Testis (tissue), 3 donors: ENCODE data around the gene PDP2. TPM values are rescaled to one million over a fixed set of nuclear protein-coding genes. Genes with fewer than 3 reads are reported as not detected.
"Not testable (repeated sequence)": the region's sequence is repeated elsewhere in the genome, so short reads cannot be mapped to it uniquely, and the experiment has no call there.

Experiments used
- DNase-seq: peaks from one replicate; pipeline ENCODE4 v3.0.0-alpha.2; 2019
- H3K27ac ChIP-seq, 2 donors: fragments of 200-600 bp; sonication (generic); one replicate each; pipeline ENCODE4 v1.5.1; 2019
- H3K27me3 ChIP-seq: fragments of 200-600 bp; sonication (generic); one replicate; pipeline ENCODE4 v1.5.1; 2019
- H3K36me3 ChIP-seq: fragments of 200-600 bp; sonication (generic); one replicate; pipeline ENCODE4 v1.5.1; 2017; ENCODE audit warnings: low read depth; ENCODE audit errors: missing control alignments
- H3K4me1 ChIP-seq: fragments of 200-600 bp; sonication (generic); one replicate; pipeline ENCODE4 v1.5.1; 2019
- H3K4me3 ChIP-seq, 2 donors: fragments of 200-600 bp; sonication (generic); one replicate each; pipeline ENCODE4 v1.5.1; 2017 to 2019
- H3K9me3 ChIP-seq: fragments of 200-600 bp; sonication (generic); one replicate; pipeline ENCODE4 v1.5.1; 2017
- POLR2A ChIP-seq: fragments of 450-650 bp; IDR thresholded peaks from one replicate; pipeline ENCODE4 v1.6.1; 2017; ENCODE audit warnings: antibody characterized with exemption, mild to moderate bottlenecking, moderate library complexity
- WGBS, 2 donors: methylation state at CpG; one replicate each; pipeline ENCODE4 v1.1.5; 2018; 5-methylcytosine and 5-hydroxymethylcytosine counted together
- intact Hi-C: fragments of 100-400 bp; cut with DNase I; formaldehyde crosslinking; loops from one replicate; pipeline ENCODE4 v1.15.1; 2023; ENCODE audit warnings: low total_unique reads
- polyA plus RNA-seq: library from polyadenylated mRNA; stranded (reverse); fragments of 350-450 nt; fragmentation: Illumina TruSeq; extraction: RNeasy Lipid Tissue Mini Kit (QIAGEN cat#74804); gene quantifications from one replicate; pipeline ENCODE4 v1.2.3, GENCODE V29; 2014; ENCODE audit warnings: low read depth, low replicate concordance; ENCODE audit not compliant: insufficient read depth
- total RNA-seq, 2 donors: library from RNA; depleted of rRNA; stranded (reverse); fragments of >200 nt; gene quantifications; one replicate each; pipeline ENCODE4 v1.2.3, GENCODE V29; 2016
- TF ChIP-seq, protein P1 (sequence below), 3 experiments: fragments of 450-650 bp in 2 of 3; fragments of 200-600 bp in 1 of 3; sonication (generic) in 1 of 3; IDR thresholded peaks; one replicate each; pipeline ENCODE4 v1.5.1; 2016 to 2019; ENCODE audit warnings: antibody characterized with exemption in 3 of 3, mild to moderate bottlenecking in 2 of 3, moderate library complexity in 1 of 3

Gene PDP2
- total and polyA plus RNA-seq, 3 donors from 2014 or later: 14.0 to 23.9 (median 22.9) TPM

DNA sequence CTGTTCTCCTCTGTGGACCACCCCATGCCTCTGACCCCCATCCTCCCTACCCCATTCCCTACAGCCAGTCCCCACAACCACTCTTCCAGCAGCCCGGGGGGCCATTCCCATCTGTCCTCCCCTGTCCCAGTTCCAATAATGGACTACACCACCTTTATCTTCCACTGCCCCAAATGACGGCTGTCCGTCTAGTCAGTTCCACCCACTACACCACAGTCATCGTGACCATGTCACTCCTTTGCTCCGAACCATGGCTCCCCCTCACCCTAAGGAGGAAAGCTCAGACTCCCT lies 15.3 kb downstream of the PDP2 start:
- H3K27ac ChIP-seq: no peak overlapping the region
- H3K36me3 ChIP-seq: no peaks in the 10 kb centered on the region
- DNase-seq: no peak
- H3K4me3 ChIP-seq: no peak overlapping the region
- H3K27me3 ChIP-seq: no peaks in the 10 kb centered on the region
- H3K9me3 ChIP-seq: no peaks in the 10 kb centered on the region
- intact Hi-C loops: no loop called here
- H3K4me1 ChIP-seq: peaks cover 29% of the 10 kb centered on the region
- WGBS, 2 donors: 74 to 87% methylated on average over 5 of the region's 5 CpGs
- TF ChIP-seq, protein P1, sequence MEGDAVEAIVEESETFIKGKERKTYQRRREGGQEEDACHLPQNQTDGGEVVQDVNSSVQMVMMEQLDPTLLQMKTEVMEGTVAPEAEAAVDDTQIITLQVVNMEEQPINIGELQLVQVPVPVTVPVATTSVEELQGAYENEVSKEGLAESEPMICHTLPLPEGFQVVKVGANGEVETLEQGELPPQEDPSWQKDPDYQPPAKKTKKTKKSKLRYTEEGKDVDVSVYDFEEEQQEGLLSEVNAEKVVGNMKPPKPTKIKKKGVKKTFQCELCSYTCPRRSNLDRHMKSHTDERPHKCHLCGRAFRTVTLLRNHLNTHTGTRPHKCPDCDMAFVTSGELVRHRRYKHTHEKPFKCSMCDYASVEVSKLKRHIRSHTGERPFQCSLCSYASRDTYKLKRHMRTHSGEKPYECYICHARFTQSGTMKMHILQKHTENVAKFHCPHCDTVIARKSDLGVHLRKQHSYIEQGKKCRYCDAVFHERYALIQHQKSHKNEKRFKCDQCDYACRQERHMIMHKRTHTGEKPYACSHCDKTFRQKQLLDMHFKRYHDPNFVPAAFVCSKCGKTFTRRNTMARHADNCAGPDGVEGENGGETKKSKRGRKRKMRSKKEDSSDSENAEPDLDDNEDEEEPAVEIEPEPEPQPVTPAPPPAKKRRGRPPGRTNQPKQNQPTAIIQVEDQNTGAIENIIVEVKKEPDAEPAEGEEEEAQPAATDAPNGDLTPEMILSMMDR (IDR thresholded peaks at IDR 0.05): no peak
- no peak for TF ChIP-seq POLR2A

DNA sequence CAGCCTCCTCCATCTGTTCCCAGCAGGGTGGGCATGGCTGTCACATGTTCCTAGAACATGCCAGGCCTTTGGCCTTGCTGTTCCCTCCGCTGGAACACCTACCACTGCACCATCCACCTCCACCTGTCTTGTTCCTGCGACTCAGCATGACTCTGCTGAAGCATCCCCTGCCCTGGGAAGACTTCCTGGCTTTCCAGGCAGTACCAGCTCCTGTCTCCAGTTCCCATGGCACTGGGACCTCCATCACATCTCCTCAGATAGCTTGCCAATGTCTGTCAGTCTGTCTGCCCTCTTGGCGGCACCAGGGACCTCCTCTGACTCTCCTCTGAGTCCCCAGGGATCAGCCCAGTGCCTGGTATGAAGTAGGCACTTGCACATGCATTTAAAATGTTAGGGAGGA lies 15.7 kb downstream of the PDP2 start:
- DNase-seq: no peak
- no peak overlapping the region for H3K4me3 ChIP-seq
- intact Hi-C loops: no loop called here
- H3K4me1 ChIP-seq: peaks cover 32% of the 10 kb centered on the region
- TF ChIP-seq POLR2A: no peak
- TF ChIP-seq, protein P1 (IDR thresholded peaks at IDR 0.05): no peak
- WGBS, 2 donors: 100% methylated on average over 3 of the region's 3 CpGs
- H3K27me3 ChIP-seq: no peaks in the 10 kb centered on the region
- H3K9me3 ChIP-seq: no peaks in the 10 kb centered on the region
- H3K27ac ChIP-seq: no peak overlapping the region
- no peaks in the 10 kb centered on the region for H3K36me3 ChIP-seq

DNA sequence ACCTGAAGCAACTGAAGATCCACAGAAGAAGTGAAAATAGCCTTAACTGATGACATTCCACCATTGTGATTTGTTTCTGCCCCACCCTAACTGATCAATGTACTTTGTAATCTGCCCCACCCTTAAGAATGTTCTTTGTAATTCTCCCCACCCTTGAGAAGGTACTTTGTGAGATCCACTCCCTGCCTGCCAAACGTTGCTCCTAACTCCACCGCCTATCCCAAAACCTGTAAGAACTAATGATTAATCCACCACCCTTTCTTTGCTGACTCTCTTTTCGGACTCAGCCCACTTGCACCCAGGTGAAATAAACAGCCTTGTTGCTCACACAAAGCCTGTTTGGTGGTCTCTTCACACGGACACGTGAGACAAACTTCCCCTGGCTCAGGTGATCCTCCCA lies 16.4 kb downstream of the PDP2 start:
- H3K4me3 ChIP-seq, H3K36me3 ChIP-seq, H3K27ac ChIP-seq, H3K9me3 ChIP-seq, H3K27me3 ChIP-seq, DNase-seq, intact Hi-C loops: not testable (repeated sequence)
- peaks cover 38% of the 10 kb centered on the region for H3K4me1 ChIP-seq
- WGBS, 2 donors: 77 to 82% methylated on average over 5 of the region's 5 CpGs

DNA sequence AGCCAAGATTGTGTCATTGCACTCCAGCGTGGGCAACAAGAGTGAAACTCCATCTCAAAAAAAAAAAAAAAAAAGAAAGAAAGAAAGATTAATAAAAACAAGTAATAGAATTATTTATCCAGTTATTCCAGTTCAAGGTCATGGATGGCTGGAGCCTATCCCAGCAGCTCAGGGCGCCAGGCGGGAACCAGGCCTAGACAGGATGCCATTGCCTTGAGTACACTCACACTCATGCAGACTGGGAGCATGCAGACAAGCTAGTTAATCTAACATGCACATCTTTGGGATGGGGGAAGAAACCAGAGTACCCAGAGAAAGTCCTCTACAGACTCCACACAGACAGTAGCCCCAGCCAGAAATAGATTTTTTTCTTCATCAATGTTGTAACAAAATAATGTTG lies 17.9 kb downstream of the PDP2 start:
- no peaks in the 10 kb centered on the region for H3K36me3 ChIP-seq
- 30 to 36% methylated on average over 3 of the region's 3 CpGs for WGBS, 2 donors
- peaks cover 45% of the 10 kb centered on the region for H3K4me1 ChIP-seq
- H3K9me3 ChIP-seq: no peaks in the 10 kb centered on the region
- H3K27ac ChIP-seq: no peak overlapping the region
- H3K27me3 ChIP-seq: no peaks in the 10 kb centered on the region
- H3K4me3 ChIP-seq: no peak overlapping the region
- intact Hi-C loops: no loop called here
- peak; percentile 84 for DNase-seq
- TF ChIP-seq, protein P1 (IDR thresholded peaks at IDR 0.05): no peak
- no peak for TF ChIP-seq POLR2A

DNA sequence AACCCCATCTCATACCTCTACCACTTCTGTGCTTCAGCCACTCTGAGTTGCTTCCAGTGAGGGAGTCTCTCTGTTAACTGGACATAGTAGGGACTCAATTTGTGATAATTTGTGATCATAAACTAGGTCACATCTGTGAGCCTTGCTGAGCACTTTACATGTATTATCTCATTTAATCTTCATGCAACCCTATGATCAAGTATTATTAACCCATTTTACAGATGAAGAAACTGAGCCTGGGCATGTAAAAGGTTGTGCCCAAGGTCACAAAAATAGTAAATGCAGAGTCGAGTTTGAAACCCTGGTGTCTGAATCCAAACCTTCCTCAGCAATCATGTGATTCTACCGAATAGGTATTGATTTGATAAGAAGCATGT lies 18.6 kb downstream of the PDP2 start:
- no peaks in the 10 kb centered on the region for H3K9me3 ChIP-seq
- intact Hi-C loops: no loop called here
- no peaks in the 10 kb centered on the region for H3K27me3 ChIP-seq
- H3K4me3 ChIP-seq: no peak overlapping the region
- TF ChIP-seq, protein P1 (IDR thresholded peaks at IDR 0.05): no peak
- no peak for TF ChIP-seq POLR2A
- H3K36me3 ChIP-seq: no peaks in the 10 kb centered on the region
- 80 to 82% methylated on average over 2 of the region's 2 CpGs for WGBS, 2 donors
- peak overlapping the region; percentile 82 to 87 for H3K27ac ChIP-seq
- no peak for DNase-seq
- H3K4me1 ChIP-seq: peaks cover 50% of the 10 kb centered on the region
